NB4 (cell line): Measurements from ENCODE around the gene FMNL2.

Source experiments
- DNase-seq: peaks from one replicate; pipeline ENCODE4 v3.0.0; 2010; ENCODE audit warnings: low read depth
- H3K4me3 ChIP-seq: one replicate; pipeline ENCODE4 v1.5.1; 2011; ENCODE audit warnings: mild to moderate bottlenecking, low read depth, low read length, moderate library complexity
- MYC ChIP-seq: IDR thresholded peaks from 2 replicates; pipeline ENCODE4 v1.6.1; 2011; ENCODE audit warnings: low read depth, low read length
- POLR2A ChIP-seq: IDR thresholded peaks from 2 replicates; pipeline ENCODE4 v1.6.1; 2011; ENCODE audit warnings: mild to moderate bottlenecking; ENCODE audit not compliant: insufficient read length; ENCODE audit errors: extremely low read depth
- TF ChIP-seq, protein P1 (sequence below): IDR thresholded peaks from 2 replicates; pipeline ENCODE4 v1.6.1; 2011; ENCODE audit warnings: low read depth, low read length
- TF ChIP-seq, protein P2 (sequence below): IDR thresholded peaks from one replicate; pipeline ENCODE4 v1.5.1; 2012; ENCODE audit warnings: low read depth, low read length

The FMNL2 gene

DNA sequence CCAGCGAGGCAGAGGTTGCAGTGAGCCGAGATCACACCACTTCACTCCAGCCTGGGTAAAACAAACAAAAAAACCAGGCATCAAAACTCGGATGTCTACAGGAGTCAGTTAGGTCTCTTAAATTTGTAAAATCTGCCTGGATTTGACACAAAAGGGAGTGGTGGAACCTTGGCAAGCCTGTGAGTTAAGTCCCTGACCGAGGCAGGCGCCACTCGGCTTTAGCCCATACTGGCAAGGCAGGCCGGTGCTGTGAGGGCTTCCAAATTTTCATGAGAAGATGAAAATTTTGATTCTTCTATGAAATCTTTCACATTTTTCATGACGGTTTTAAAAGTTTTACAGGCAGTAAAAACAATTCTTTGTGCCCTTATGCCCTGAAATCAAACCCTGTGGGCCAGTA, 165.8 kb downstream of the FMNL2 start:
- DNase-seq, result no peak
- TF ChIP-seq, protein P1, sequence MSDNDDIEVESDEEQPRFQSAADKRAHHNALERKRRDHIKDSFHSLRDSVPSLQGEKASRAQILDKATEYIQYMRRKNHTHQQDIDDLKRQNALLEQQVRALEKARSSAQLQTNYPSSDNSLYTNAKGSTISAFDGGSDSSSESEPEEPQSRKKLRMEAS, result no peak
- TF ChIP-seq POLR2A (no peak), MYC (no peak)
- TF ChIP-seq, protein P2, sequence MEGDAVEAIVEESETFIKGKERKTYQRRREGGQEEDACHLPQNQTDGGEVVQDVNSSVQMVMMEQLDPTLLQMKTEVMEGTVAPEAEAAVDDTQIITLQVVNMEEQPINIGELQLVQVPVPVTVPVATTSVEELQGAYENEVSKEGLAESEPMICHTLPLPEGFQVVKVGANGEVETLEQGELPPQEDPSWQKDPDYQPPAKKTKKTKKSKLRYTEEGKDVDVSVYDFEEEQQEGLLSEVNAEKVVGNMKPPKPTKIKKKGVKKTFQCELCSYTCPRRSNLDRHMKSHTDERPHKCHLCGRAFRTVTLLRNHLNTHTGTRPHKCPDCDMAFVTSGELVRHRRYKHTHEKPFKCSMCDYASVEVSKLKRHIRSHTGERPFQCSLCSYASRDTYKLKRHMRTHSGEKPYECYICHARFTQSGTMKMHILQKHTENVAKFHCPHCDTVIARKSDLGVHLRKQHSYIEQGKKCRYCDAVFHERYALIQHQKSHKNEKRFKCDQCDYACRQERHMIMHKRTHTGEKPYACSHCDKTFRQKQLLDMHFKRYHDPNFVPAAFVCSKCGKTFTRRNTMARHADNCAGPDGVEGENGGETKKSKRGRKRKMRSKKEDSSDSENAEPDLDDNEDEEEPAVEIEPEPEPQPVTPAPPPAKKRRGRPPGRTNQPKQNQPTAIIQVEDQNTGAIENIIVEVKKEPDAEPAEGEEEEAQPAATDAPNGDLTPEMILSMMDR, result no peak
- no peak overlapping the region for H3K4me3 ChIP-seq

DNA sequence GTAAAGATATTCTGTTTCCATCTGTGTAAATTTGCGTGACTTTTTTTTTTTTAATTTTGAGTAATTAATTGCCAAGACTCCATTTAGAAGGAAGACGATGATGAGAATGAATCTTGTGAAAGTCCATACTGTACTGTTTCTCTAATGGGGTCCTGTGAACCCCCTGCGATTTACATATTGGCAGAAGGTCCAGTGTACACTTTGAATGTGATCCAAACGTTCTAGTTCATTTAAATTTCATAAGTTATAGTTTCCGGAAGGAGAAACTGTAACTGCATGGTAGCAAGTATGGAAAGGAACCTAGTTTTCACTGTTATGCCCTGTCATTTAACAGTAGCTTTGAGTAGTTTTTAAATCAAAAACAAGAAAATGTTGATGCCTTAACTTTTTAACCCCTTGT, 166.7 kb downstream of the FMNL2 start:
- TF ChIP-seq MYC, result no peak
- TF ChIP-seq, protein P2, result no peak
- TF ChIP-seq, protein P1, result no peak
- TF ChIP-seq POLR2A, result no peak
- H3K4me3 ChIP-seq, result no peak overlapping the region

DNA sequence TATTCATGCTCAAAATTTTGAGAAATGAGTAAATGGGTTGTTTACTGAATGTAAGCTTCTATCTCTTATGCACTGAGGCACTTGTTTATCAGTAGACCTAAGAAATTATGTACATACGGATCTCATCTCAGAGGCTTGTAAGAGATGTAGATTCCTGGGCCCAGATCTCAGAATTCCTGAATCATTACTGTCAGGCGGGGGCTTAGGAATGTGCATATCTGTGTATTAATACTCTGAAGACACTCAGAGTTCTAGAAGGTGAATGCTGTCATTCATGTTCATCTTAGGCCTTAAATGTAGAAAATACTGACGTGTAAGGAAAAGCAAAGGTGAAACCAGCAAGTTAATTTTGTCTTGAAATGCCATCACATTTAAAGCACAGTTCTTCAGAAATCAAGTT, 169.6 kb downstream of the FMNL2 start:
- H3K4me3 ChIP-seq, result no peak overlapping the region
- TF ChIP-seq, protein P1, result no peak
- TF ChIP-seq MYC, result no peak
- no peak for TF ChIP-seq POLR2A
- TF ChIP-seq, protein P2, result no peak
- DNase-seq, result no peak

More for the DNA sequence above, 166.7 kb downstream of the FMNL2 start:
- DNase-seq, result no peak

DNA sequence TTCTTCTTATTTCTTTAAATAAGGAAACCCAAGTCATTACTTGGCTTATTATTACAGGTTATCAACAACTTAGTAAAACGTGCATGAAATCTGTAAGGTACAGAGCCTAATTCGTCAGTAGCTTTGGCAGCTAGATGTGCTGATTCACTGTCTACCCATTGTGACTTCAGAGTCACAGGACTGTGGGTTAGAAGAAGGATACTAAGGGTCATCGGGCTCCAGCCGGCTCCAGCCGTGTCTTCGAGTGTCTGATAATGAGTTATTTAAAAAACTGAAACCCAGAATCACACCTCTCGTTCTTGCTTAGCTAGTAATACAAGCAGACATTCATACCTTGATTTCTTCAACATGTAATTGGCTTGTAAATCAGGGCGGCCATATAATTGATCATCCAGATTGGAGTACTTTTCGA, 170.5 kb downstream of the FMNL2 start:
- TF ChIP-seq, protein P2, result no peak
- TF ChIP-seq POLR2A (no peak), MYC (no peak)
- TF ChIP-seq, protein P1, result no peak
- no peak overlapping the region for H3K4me3 ChIP-seq
- DNase-seq, result no peak

DNA sequence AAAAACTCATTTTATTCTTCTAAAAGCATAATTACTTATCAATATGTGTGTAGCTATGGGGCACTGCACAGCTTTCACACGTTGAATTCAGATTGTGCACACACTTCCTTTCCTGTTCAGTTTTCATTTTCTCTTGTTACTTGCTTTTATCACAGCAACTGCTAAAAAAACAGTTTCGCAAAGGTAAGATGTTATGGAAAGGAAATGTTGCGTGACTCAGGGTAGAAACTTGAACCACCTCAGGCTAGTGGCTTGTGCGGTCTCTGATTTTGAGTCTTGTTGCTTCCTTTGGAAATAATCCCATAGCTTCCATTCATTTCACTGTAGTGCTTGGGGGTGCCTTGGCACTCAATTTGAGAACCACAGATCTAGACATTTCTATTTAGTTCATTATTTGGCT, 171.9 kb downstream of the FMNL2 start:
- TF ChIP-seq, protein P2, result no peak
- TF ChIP-seq, protein P1, result no peak
- TF ChIP-seq POLR2A, result no peak
- no peak for TF ChIP-seq MYC
- no peak for DNase-seq
- no peak overlapping the region for H3K4me3 ChIP-seq
